SIG-M5 treated with dmso at 0.1 percent for 504 hours (cell line): ENCODE results near the gene LRRC3B.
"Not testable (repeated sequence)": the region's sequence is repeated elsewhere in the genome, so short reads cannot be mapped to it uniquely, and the experiment has no call there.

Experiments
- DNase-seq: peaks from one replicate; lab custom pipeline; 2025; ENCODE audit not compliant: unreplicated experiment; lab: John Stamatoyannopoulos, UW

Gene LRRC3B, protein sequence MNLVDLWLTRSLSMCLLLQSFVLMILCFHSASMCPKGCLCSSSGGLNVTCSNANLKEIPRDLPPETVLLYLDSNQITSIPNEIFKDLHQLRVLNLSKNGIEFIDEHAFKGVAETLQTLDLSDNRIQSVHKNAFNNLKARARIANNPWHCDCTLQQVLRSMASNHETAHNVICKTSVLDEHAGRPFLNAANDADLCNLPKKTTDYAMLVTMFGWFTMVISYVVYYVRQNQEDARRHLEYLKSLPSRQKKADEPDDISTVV

DNA sequence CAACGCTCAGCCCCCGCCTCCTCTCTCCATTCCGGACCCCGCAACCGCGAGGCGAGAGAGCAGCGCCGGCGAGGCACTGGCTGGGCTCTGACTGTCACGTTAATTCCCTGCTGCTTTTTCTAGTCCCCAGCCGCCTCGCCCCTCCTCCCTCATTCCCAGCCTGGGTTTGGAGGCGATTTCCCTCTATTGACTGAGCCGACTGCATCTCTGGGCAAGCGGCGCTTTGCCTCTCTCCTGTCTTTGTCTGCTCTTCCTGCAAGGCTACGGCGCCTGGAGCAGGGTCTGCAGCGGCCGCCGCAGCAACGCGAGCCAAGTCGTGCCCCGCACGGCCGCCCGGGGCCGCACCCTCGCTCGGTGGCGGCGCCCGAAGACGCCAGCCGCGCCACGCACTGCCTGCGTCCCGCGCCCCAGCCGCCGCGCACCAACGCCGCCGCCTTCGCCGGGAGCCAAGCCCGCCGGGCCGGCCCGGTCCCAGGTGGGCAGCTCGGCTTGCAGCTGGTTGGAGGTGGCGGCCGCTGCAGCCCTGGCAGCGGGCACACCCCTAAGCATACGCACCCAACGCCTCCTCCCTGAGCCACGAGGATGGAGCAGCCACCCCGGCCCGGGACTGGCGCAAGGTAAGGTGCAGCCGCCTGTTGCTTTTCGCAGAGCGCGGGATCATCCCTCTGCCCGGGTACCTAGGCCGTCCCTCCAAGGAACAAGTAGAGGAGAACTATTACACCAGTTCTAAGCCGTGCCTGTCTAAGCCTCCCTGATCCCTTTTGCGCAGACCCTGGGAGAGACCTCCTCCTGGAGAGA is at the start of gene LRRC3B:
Gene LRRC3B, plus strand, starts transcription at position 152 of the 798 bp plus-strand sequence. CDS start 86,901 bp downstream, outside the sequence.
- DNase-seq: no peak

DNA sequence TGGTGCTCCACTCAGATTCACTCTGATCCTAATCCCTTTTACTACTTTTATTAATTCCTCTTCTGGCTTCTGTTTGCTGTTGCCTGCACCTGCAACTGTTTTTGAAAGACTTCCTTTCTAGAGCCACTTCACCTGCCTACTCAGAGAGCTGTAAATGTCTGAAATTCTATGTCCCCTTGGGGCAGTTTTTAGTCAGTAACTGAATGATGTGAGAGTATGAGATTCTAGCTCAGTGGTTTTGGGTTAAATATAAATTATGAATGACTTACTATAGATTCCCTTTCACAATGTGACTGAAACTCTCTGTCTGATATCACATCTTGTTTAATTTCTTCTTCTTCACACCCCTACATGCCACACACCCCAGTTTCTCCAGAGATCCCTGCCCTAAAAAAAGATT is 47.8 kb upstream of the LRRC3B start:
- no peak for DNase-seq

- no peak for DNase-seq
Measured at GRCh38 chr3:26579116-26579515, 43.5 kb upstream of the LRRC3B start.

DNA sequence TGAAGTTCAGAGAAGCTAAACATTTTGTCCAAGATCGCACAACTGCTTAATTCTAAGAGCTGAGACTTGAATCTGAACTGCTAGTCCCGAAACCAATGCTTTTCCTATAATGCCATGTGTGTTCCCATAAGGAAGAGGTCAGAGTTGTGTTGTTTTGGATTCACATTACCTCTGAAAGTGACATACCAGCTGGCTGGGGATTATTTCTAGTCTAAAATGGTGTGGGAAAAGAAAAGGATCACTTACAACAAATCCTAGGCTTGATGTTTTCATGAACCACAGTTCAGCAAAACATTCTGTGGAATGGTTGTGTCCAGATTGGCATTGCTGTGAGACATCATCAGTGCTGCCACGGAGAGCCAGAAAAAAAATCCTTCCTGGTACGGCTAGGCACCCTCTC is 35.0 kb upstream of the LRRC3B start:
- no peak for DNase-seq

- DNase-seq: no peak
Measured at GRCh38 chr3:26588931-26589330, 33.6 kb upstream of the LRRC3B start.

GRCh38 chr3:26589678-26590077 is 32.9 kb upstream of the LRRC3B start:
- DNase-seq: no peak

GRCh38 chr3:26590919-26591484 is 31.6 kb upstream of the LRRC3B start:
- DNase-seq: no peak

- DNase-seq: no peak
Measured at GRCh38 chr3:26591926-26592325, 30.6 kb upstream of the LRRC3B start.

DNA sequence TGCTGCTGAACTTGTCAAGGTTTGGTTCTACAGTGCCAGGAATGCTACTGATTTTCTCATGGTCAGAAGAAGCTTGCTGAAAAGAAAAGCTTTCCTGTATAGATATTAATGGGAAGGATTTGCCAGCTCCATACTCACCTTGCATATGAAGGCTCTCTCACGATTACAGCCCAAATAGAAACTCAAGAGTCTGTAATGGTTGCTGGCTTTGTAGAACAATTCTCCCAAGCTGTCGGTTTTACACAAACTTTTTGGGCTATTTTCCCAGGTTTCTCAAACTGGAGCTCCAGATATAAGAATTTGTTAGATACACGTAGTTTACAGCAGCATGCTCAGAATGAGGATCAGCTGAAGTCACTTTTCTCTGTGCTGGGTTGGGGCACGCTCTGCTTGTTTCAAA is 30.1 kb upstream of the LRRC3B start:
- no peak for DNase-seq

GRCh38 chr3:26596335-26596734 is 26.2 kb upstream of the LRRC3B start:
- DNase-seq: no peak

DNA sequence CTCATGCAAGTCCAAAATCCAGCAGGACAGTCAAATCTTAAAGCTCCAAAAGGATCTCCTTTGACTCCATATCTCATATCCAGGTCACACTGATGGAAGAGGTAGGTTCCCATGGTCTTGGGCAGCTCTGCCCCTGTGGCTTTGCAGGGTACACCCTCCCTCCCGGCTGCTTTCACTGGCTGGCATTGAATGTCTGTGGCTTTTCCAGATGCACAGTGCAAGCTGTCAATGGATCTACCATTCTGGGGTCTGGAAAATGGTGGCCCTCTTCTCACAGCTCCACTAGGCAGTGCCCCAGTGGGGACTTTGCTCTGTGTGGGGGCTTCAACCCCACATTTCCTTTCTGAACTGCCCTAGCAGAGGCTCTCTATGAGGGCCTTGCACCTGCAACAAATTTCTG is 19.3 kb upstream of the LRRC3B start:
- not testable (repeated sequence) for DNase-seq

GRCh38 chr3:26603771-26604170 is 18.8 kb upstream of the LRRC3B start:
- DNase-seq: not testable (repeated sequence)

DNA sequence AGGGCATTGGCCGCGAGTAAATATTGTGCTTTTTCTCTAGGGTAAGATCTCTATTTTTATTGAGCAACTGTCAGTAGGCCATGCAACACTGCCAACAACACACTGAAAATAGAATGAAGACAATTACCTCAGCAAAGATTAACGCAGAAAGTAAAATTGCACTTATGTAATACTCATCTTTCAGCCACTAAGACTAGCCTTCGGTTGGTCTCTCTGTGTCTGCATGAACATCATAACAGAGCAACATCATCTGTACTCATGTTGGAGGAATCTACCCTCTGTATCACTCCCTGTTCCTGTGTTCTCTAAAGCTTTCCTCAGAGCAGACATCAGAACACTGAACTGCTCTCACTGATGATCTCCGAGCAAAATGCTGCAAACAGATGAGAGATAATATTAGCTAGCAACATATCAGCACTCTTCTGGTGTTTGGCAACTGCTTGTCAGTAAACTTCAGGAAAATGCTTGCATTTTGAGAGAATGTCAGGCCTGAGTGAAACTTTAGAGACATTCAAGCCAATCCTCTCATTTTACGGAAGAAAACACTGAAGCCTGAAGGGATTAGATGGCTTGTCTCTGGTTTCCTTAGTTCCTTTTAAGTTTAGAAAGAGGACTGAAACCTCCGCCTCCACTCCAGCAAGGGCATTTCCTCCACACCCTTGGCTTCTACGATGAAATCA is 8.4 kb upstream of the LRRC3B start:
- no peak for DNase-seq

- no peak for DNase-seq
Measured at GRCh38 chr3:26621176-26621575, 1.4 kb upstream of the LRRC3B start.

DNA sequence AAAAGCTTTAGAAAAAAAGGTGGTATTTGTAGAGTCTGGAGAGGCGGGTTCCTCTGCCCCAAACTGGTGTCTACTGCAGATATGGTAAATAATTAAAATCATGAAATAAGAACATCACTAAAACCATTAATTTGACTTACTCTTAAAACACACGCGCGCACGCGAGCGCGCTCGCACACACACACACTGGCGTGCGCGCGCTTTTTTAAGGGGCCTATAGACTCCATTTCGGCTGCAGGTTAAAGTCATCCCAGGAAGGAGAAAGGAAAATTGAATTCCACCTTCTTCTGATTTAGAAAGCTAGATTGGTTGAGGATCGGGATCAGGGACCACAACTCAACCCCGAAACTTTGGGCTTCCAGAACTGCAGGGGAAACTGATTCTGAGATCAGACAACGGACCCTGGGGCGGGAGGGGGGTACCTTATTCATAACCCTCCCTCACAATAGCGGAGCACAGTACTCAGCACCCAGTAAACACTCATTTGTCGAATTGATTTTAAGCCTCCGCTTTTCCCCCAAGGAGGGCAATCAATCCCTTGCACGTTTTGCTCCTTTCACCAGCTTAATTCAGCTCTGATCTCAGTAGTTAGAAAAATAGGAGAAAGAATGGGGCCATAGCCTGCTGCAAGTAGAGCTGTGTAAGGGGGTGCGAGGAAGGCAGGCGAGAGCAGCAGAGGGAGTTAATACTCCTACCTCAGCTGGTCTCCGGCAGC is 509 bp upstream of the LRRC3B start:
- no peak for DNase-seq

GRCh38 chr3:26623419-26624208 is 1.0 kb downstream of the LRRC3B start:
- no peak for DNase-seq

GRCh38 chr3:26624209-26624765 is 1.7 kb downstream of the LRRC3B start:
- no peak for DNase-seq

- no peak for DNase-seq
Measured at GRCh38 chr3:26625187-26625586, 2.6 kb downstream of the LRRC3B start.

- DNase-seq: no peak
Measured at GRCh38 chr3:26627080-26627479, 4.5 kb downstream of the LRRC3B start.

GRCh38 chr3:26628915-26629314 is 6.3 kb downstream of the LRRC3B start:
- no peak for DNase-seq
